Activated naive CD8-positive, alpha-beta T cell (primary cell): ENCODE data around the gene PTGER2.

Source experiments
- H3K27ac Mint-ChIP-seq: one replicate; pipeline ENCODE4 v1.8.0; 2021; ENCODE audit warnings: mixed read lengths
- H3K27me3 Mint-ChIP-seq: one replicate; pipeline ENCODE4 v1.8.0; 2021; ENCODE audit warnings: mixed read lengths
- H3K36me3 Mint-ChIP-seq: one replicate; pipeline ENCODE4 v1.8.0; 2021; ENCODE audit warnings: mixed read lengths
- H3K4me1 Mint-ChIP-seq: one replicate; pipeline ENCODE4 v1.8.0; 2021; ENCODE audit warnings: low read depth, mixed read lengths
- H3K4me3 Mint-ChIP-seq: one replicate; pipeline ENCODE4 v1.8.0; 2021; ENCODE audit warnings: mild to moderate bottlenecking, mixed read lengths
- H3K9me3 Mint-ChIP-seq: one replicate; pipeline ENCODE4 v1.8.0; 2021; ENCODE audit warnings: low read depth, mixed read lengths

Gene PTGER2

GRCh38 chr14:52318062-52318461 is 4.0 kb downstream of the PTGER2 start:
- peak overlapping the region; percentile 86 for H3K27ac Mint-ChIP-seq
- peaks cover 30% of the 10 kb centered on the region for H3K36me3 Mint-ChIP-seq
- H3K9me3 Mint-ChIP-seq: peaks cover 15% of the 10 kb centered on the region
- H3K4me1 Mint-ChIP-seq: peaks cover 73% of the 10 kb centered on the region
- H3K4me3 Mint-ChIP-seq: peak overlapping the region; percentile 99
- H3K27me3 Mint-ChIP-seq: no peaks in the 10 kb centered on the region

GRCh38 chr14:52318826-52319645 is 4.9 kb downstream of the PTGER2 start:
- no peaks in the 10 kb centered on the region for H3K27me3 Mint-ChIP-seq
- H3K4me1 Mint-ChIP-seq: peaks cover 67% of the 10 kb centered on the region
- peak overlapping the region; percentile 84 for H3K27ac Mint-ChIP-seq
- H3K36me3 Mint-ChIP-seq: peaks cover 33% of the 10 kb centered on the region
- peaks cover 15% of the 10 kb centered on the region for H3K9me3 Mint-ChIP-seq
- peak overlapping the region; percentile 76 for H3K4me3 Mint-ChIP-seq

- Mint-ChIP-seq H3K27me3 (no peaks in the 10 kb centered on the region), H3K27ac (peak overlapping the region; percentile 6), H3K36me3 (peaks cover 33% of the 10 kb centered on the region), H3K4me3 (peak overlapping the region; percentile 76), H3K4me1 (peaks cover 72% of the 10 kb centered on the region), H3K9me3 (peaks cover 15% of the 10 kb centered on the region)
Measured at GRCh38 chr14:52319919-52320318, 5.8 kb downstream of the PTGER2 start.

- Mint-ChIP-seq H3K9me3 (peaks cover 15% of the 10 kb centered on the region), H3K27ac (peak overlapping the region; percentile 85), H3K27me3 (no peaks in the 10 kb centered on the region), H3K4me1 (peaks cover 68% of the 10 kb centered on the region), H3K4me3 (peak overlapping the region; percentile 64), H3K36me3 (peaks cover 42% of the 10 kb centered on the region)
Measured at GRCh38 chr14:52325126-52325525, 11.0 kb downstream of the PTGER2 start.

GRCh38 chr14:52325630-52326029 is 11.5 kb downstream of the PTGER2 start:
- Mint-ChIP-seq H3K27ac (peak overlapping the region; percentile 85), H3K4me3 (peak overlapping the region; percentile 64), H3K36me3 (peaks cover 40% of the 10 kb centered on the region), H3K27me3 (no peaks in the 10 kb centered on the region), H3K4me1 (peaks cover 65% of the 10 kb centered on the region), H3K9me3 (peaks cover 13% of the 10 kb centered on the region)

GRCh38 chr14:52327374-52328226 is 13.5 kb downstream of the PTGER2 start:
- no peaks in the 10 kb centered on the region for H3K9me3 Mint-ChIP-seq
- peaks cover 28% of the 10 kb centered on the region for H3K36me3 Mint-ChIP-seq
- H3K27ac Mint-ChIP-seq: peak overlapping the region; percentile 87
- H3K4me1 Mint-ChIP-seq: peaks cover 62% of the 10 kb centered on the region
- no peaks in the 10 kb centered on the region for H3K27me3 Mint-ChIP-seq
- H3K4me3 Mint-ChIP-seq: peak overlapping the region; percentile 53

GRCh38 chr14:52328276-52328675 is 14.2 kb downstream of the PTGER2 start:
- Mint-ChIP-seq H3K9me3 (no peaks in the 10 kb centered on the region), H3K27ac (peak overlapping the region; percentile 87), H3K27me3 (no peaks in the 10 kb centered on the region), H3K4me1 (peaks cover 65% of the 10 kb centered on the region), H3K4me3 (no peak overlapping the region), H3K36me3 (peaks cover 23% of the 10 kb centered on the region)

- Mint-ChIP-seq H3K36me3 (peaks cover 21% of the 10 kb centered on the region), H3K27me3 (no peaks in the 10 kb centered on the region), H3K9me3 (no peaks in the 10 kb centered on the region), H3K4me3 (no peak overlapping the region), H3K4me1 (peaks cover 62% of the 10 kb centered on the region), H3K27ac (peak overlapping the region; percentile 36)
Measured at GRCh38 chr14:52329678-52330369, 15.7 kb downstream of the PTGER2 start.

GRCh38 chr14:52332269-52332668 is 18.2 kb downstream of the PTGER2 start:
- Mint-ChIP-seq H3K4me1 (peaks cover 40% of the 10 kb centered on the region), H3K4me3 (no peak overlapping the region), H3K27me3 (no peaks in the 10 kb centered on the region), H3K9me3 (no peaks in the 10 kb centered on the region), H3K36me3 (peaks cover 17% of the 10 kb centered on the region), H3K27ac (no peak overlapping the region)

GRCh38 chr14:52333108-52333507 is 19.0 kb downstream of the PTGER2 start:
- Mint-ChIP-seq H3K27ac (peak overlapping the region; percentile 6), H3K27me3 (no peaks in the 10 kb centered on the region), H3K4me3 (no peak overlapping the region), H3K36me3 (peaks cover 9% of the 10 kb centered on the region), H3K4me1 (peaks cover 31% of the 10 kb centered on the region), H3K9me3 (no peaks in the 10 kb centered on the region)

GRCh38 chr14:52333823-52334657 is 19.9 kb downstream of the PTGER2 start:
- Mint-ChIP-seq H3K27ac (no peak overlapping the region), H3K9me3 (no peaks in the 10 kb centered on the region), H3K36me3 (peaks cover 9% of the 10 kb centered on the region), H3K4me3 (no peak overlapping the region), H3K4me1 (peaks cover 29% of the 10 kb centered on the region), H3K27me3 (no peaks in the 10 kb centered on the region)

- peaks cover 5% of the 10 kb centered on the region for H3K36me3 Mint-ChIP-seq
- H3K9me3 Mint-ChIP-seq: no peaks in the 10 kb centered on the region
- H3K27ac Mint-ChIP-seq: no peak overlapping the region
- no peaks in the 10 kb centered on the region for H3K27me3 Mint-ChIP-seq
- H3K4me1 Mint-ChIP-seq: peaks cover 21% of the 10 kb centered on the region
- no peak overlapping the region for H3K4me3 Mint-ChIP-seq
Measured at GRCh38 chr14:52336241-52336640, 22.1 kb downstream of the PTGER2 start.

- H3K9me3 Mint-ChIP-seq: no peaks in the 10 kb centered on the region
- no peaks in the 10 kb centered on the region for H3K27me3 Mint-ChIP-seq
- no peak overlapping the region for H3K4me3 Mint-ChIP-seq
- H3K36me3 Mint-ChIP-seq: peaks cover 3% of the 10 kb centered on the region
- H3K27ac Mint-ChIP-seq: no peak overlapping the region
- H3K4me1 Mint-ChIP-seq: peaks cover 16% of the 10 kb centered on the region
Measured at GRCh38 chr14:52338051-52338681, 24.1 kb downstream of the PTGER2 start.

GRCh38 chr14:52339262-52339661 is 25.1 kb downstream of the PTGER2 start:
- Mint-ChIP-seq H3K27me3 (no peaks in the 10 kb centered on the region), H3K4me3 (no peak overlapping the region), H3K4me1 (peaks cover 7% of the 10 kb centered on the region), H3K9me3 (no peaks in the 10 kb centered on the region), H3K27ac (no peak overlapping the region), H3K36me3 (peaks cover 3% of the 10 kb centered on the region)
